ENCODE data around the gene SEMA4D. TPM values are rescaled to one million over a fixed set of nuclear protein-coding genes. Genes with fewer than 3 reads are reported as not detected.

Gene SEMA4D
- total and polyA plus RNA-seq, 9 of the 15 experiments (the other 6 are each of a cell fraction or from before 2014, with no cell fraction given), result 0.38 to 5.1 (median 1.8) TPM

GRCh38 chr9:89436326-89436725 is 61.6 kb downstream of the SEMA4D start:
- intact Hi-C loops (cut with micrococcal nuclease) (no loop called here), in situ Hi-C loops (cut with MboI) (no loop called here)
- H4K20me1 ChIP-seq (replicated peaks; ENCODE audit: control insufficient read depth, insufficient read depth, low read length), result peaks cover 6% of the 10 kb centered on the region; the same call in 1 of the 2 replicates
- no peak for FAIRE-seq
- peaks cover 4 to 42% of the 10 kb centered on the region in 2 experiments; a peak in 4 of 5 replicates for H3K27me3 ChIP-seq (ENCODE audit: control insufficient read depth in 2 of 2, insufficient read depth in 2 of 2, low read length in 2 of 2)
- H3K9ac ChIP-seq (ENCODE audit: insufficient read depth in 1 of 2, low read depth in 2 of 2, low read length in 2 of 2), result no peak overlapping the region
- H3K36me3 ChIP-seq (ENCODE audit: control insufficient read depth, insufficient read depth, low read length), result no peaks in the 10 kb centered on the region
- ATAC-seq, result no peak
- no peak for DNase-seq (ENCODE audit: extremely low read depth in 1 of 4, low spot score in 3 of 4)
- WGBS (ENCODE audit: insufficient coverage, low coverage, missing lambda C conversion rate), result 2% methylated on average over 9 of the region's 13 CpGs
- H3K9me1 ChIP-seq (ENCODE audit: control insufficient read depth, insufficient read depth, low read length), result no peaks in the 10 kb centered on the region
- CTCF ChIA-PET (ENCODE audit: low intra/inter-chr PET ratio), result no interaction called here
- POLR2A ChIA-PET, result no interaction called here
- H3K4me2 ChIP-seq (ENCODE audit: insufficient read depth, low read length), result no peak overlapping the region
- no TSS peak for BruUV-seq (replicated peaks)
- H3K4me1 ChIP-seq (replicated peaks in 1 of 2; ENCODE audit: control insufficient read depth in 2 of 2, insufficient read depth in 2 of 2, low read length in 2 of 2), result no peaks in the 10 kb centered on the region
- H3K9me3 ChIP-seq (replicated peaks; ENCODE audit: control insufficient read depth, insufficient read depth, low read depth, low read length), result no peaks in the 10 kb centered on the region
- H3K27ac ChIP-seq (ENCODE audit: extremely low read depth, low read depth, low read length), result no peak overlapping the region
- no peak overlapping the region for H2AFZ ChIP-seq (ENCODE audit: low read depth, low read length)
- H3K79me2 ChIP-seq (ENCODE audit: control insufficient read depth, insufficient read depth, low read length), result no peaks in the 10 kb centered on the region
- H3K4me3 ChIP-seq, result no peak overlapping the region
- TF ChIP-seq ZNF436 (CRISPR knock-in tag; IDR thresholded peaks at IDR 0.05) (no peak), ILF3 (IDR thresholded peaks at IDR 0.05; ENCODE audit: borderline replicate concordance) (no peak), MAX (CRISPR knock-in tag; IDR thresholded peaks at IDR 0.05) (no peak), MXD1 (CRISPR knock-in tag; IDR thresholded peaks at IDR 0.05; ENCODE audit: borderline replicate concordance, poor library complexity, severe bottlenecking) (no peak), YY1 (IDR thresholded peaks at IDR 0.05; ENCODE audit: borderline replicate concordance in 1 of 3, control insufficient read depth in 1 of 3, extremely low read depth in 1 of 3, insufficient read depth in 3 of 3, insufficient read length in 1 of 3, insufficient replicate concordance in 2 of 3, low read depth in 1 of 3, low read length in 2 of 3) (no peak), EGR1 (conservative IDR thresholded peaks at IDR 0.05) (no peak), DNMT1 (IDR thresholded peaks at IDR 0.05) (no peak), POLR2B (IDR thresholded peaks at IDR 0.05; ENCODE audit: low read depth, partially characterized antibody) (no peak), RFX7 (CRISPR knock-in tag; IDR thresholded peaks at IDR 0.05) (no peak), ASH1L (IDR thresholded peaks at IDR 0.05; ENCODE audit: borderline replicate concordance, low read depth, partially characterized antibody) (no peak), NR0B1 (IDR thresholded peaks at IDR 0.05; ENCODE audit: partially characterized antibody) (no peak), THRAP3 (IDR thresholded peaks at IDR 0.05; ENCODE audit: borderline replicate concordance) (no peak), ZNF23 (CRISPR knock-in tag; IDR thresholded peaks at IDR 0.05) (no peak), ZNF639 (CRISPR knock-in tag; conservative IDR thresholded peaks at IDR 0.05 in 1 of 2, IDR thresholded peaks at IDR 0.05 in 1 of 2) (no peak), ZNF79 (CRISPR knock-in tag; IDR thresholded peaks at IDR 0.05; ENCODE audit: low read depth) (no peak)

Measured in K562 (cell line).